ENCODE measurements around the gene D2HGDH.

Gene D2HGDH

GRCh38 chr2:241814643-241815476, 80.4 kb downstream of the D2HGDH start:
- Histone ChIP-seq H2AFZ (ENCODE audit: low read depth, low read length) (no peak overlapping the region), H4K91ac (ENCODE audit: low read length) (no peak overlapping the region), H4K8ac (ENCODE audit: low read length) (no peak overlapping the region), H3K23ac (ENCODE audit: low read length in 2 of 2) (no peak overlapping the region), H3K4me3 (ENCODE audit: insufficient read depth in 1 of 2, low read depth in 1 of 2, low read length in 2 of 2) (peak overlapping the region in 1 of 2 experiments; percentile 20), H3K36me3 (ENCODE audit: control insufficient read depth in 1 of 2, insufficient read depth in 2 of 2, low read depth in 1 of 2, low read length in 2 of 2) (no peaks in the 10 kb centered on the region), H3K18ac (ENCODE audit: low read depth in 1 of 2, low read length in 2 of 2) (no peak overlapping the region), H3K4me2 (ENCODE audit: low read length, poor library complexity, severe bottlenecking) (no peak overlapping the region), H3K14ac (ENCODE audit: low read length in 2 of 2) (no peak overlapping the region), H3K4ac (ENCODE audit: low read depth in 1 of 2, low read length in 2 of 2) (no peak overlapping the region), H3K4me1 (ENCODE audit: control insufficient read depth, insufficient read depth, low read depth, low read length) (no peaks in the 10 kb centered on the region), H3K27me3 (ENCODE audit: control insufficient read depth in 1 of 2, insufficient read depth in 1 of 2, low read length in 2 of 2) (peaks cover 0 to 34% of the 10 kb centered on the region in 2 experiments), H3K9me3 (ENCODE audit: control insufficient read depth, low read length) (no peaks in the 10 kb centered on the region), H2BK15ac (ENCODE audit: low read depth, poor library complexity, severe bottlenecking) (no peak overlapping the region), H2BK12ac (ENCODE audit: low read length in 2 of 2) (no peak overlapping the region), H3K27ac (ENCODE audit: low read length, poor library complexity, severe bottlenecking) (no peak overlapping the region), H3K9ac (ENCODE audit: low read length) (no peak overlapping the region), H2BK120ac (ENCODE audit: low read depth, low read length) (no peak overlapping the region), H3K79me1 (replicated peaks; ENCODE audit: low read length, poor library complexity, severe bottlenecking) (no peaks in the 10 kb centered on the region), H2BK5ac (ENCODE audit: low read depth, low read length, poor library complexity, severe bottlenecking) (no peak overlapping the region), H2AK5ac (ENCODE audit: low read length, severe bottlenecking) (no peak overlapping the region)
- WGBS = 91% methylated on average over 50 of the region's 52 CpGs
- no peak for DNase-seq

- Histone ChIP-seq H3K14ac (ENCODE audit: low read length in 2 of 2) (no peak overlapping the region), H2BK15ac (ENCODE audit: low read depth, poor library complexity, severe bottlenecking) (no peak overlapping the region), H3K36me3 (ENCODE audit: control insufficient read depth in 1 of 2, insufficient read depth in 2 of 2, low read depth in 1 of 2, low read length in 2 of 2) (no peaks in the 10 kb centered on the region), H3K4me3 (ENCODE audit: insufficient read depth in 1 of 2, low read depth in 1 of 2, low read length in 2 of 2) (no peak overlapping the region), H3K4me1 (ENCODE audit: control insufficient read depth, insufficient read depth, low read depth, low read length) (no peaks in the 10 kb centered on the region), H2BK120ac (ENCODE audit: low read depth, low read length) (no peak overlapping the region), H3K18ac (ENCODE audit: low read depth in 1 of 2, low read length in 2 of 2) (no peak overlapping the region), H3K23ac (ENCODE audit: low read length in 2 of 2) (no peak overlapping the region), H4K8ac (ENCODE audit: low read length) (no peak overlapping the region), H4K91ac (ENCODE audit: low read length) (no peak overlapping the region), H2AFZ (ENCODE audit: low read depth, low read length) (no peak overlapping the region), H3K79me1 (replicated peaks; ENCODE audit: low read length, poor library complexity, severe bottlenecking) (no peaks in the 10 kb centered on the region), H3K27ac (ENCODE audit: low read length, poor library complexity, severe bottlenecking) (no peak overlapping the region), H2AK5ac (ENCODE audit: low read length, severe bottlenecking) (no peak overlapping the region), H3K9ac (ENCODE audit: low read length) (no peak overlapping the region), H3K27me3 (ENCODE audit: control insufficient read depth in 1 of 2, insufficient read depth in 1 of 2, low read length in 2 of 2) (peaks cover 0 to 42% of the 10 kb centered on the region in 2 experiments), H2BK5ac (ENCODE audit: low read depth, low read length, poor library complexity, severe bottlenecking) (no peak overlapping the region), H2BK12ac (ENCODE audit: low read length in 2 of 2) (no peak overlapping the region), H3K9me3 (ENCODE audit: control insufficient read depth, low read length) (no peaks in the 10 kb centered on the region), H3K4me2 (ENCODE audit: low read length, poor library complexity, severe bottlenecking) (no peak overlapping the region), H3K4ac (ENCODE audit: low read depth in 1 of 2, low read length in 2 of 2) (no peak overlapping the region)
- WGBS = 88% methylated on average over 48 of the region's 48 CpGs
- DNase-seq = no peak
Measured at GRCh38 chr2:241815477-241816430, 81.3 kb downstream of the D2HGDH start.

- peak overlapping the region; percentile 74 for H2BK15ac ChIP-seq (ENCODE audit: low read depth, poor library complexity, severe bottlenecking)
- H3K4me3 ChIP-seq (ENCODE audit: insufficient read depth in 1 of 2, low read depth in 1 of 2, low read length in 2 of 2) = no peak overlapping the region
- H3K27ac ChIP-seq (ENCODE audit: low read length, poor library complexity, severe bottlenecking) = no peak overlapping the region
- H3K4ac ChIP-seq (ENCODE audit: low read depth in 1 of 2, low read length in 2 of 2) = no peak overlapping the region
- H2BK5ac ChIP-seq (ENCODE audit: low read depth, low read length, poor library complexity, severe bottlenecking) = no peak overlapping the region
- no peak overlapping the region for H3K4me2 ChIP-seq (ENCODE audit: low read length, poor library complexity, severe bottlenecking)
- H3K18ac ChIP-seq (ENCODE audit: low read depth in 1 of 2, low read length in 2 of 2) = no peak overlapping the region
- no peak overlapping the region for H4K8ac ChIP-seq (ENCODE audit: low read length)
- WGBS = 79% methylated on average over 33 of the region's 33 CpGs
- no peaks in the 10 kb centered on the region for H3K4me1 ChIP-seq (ENCODE audit: control insufficient read depth, insufficient read depth, low read depth, low read length)
- no peak overlapping the region for H2AK5ac ChIP-seq (ENCODE audit: low read length, severe bottlenecking)
- H3K79me1 ChIP-seq (replicated peaks; ENCODE audit: low read length, poor library complexity, severe bottlenecking) = no peaks in the 10 kb centered on the region
- H2BK12ac ChIP-seq (ENCODE audit: low read length in 2 of 2) = no peak overlapping the region
- no peak overlapping the region for H2AFZ ChIP-seq (ENCODE audit: low read depth, low read length)
- H3K9me3 ChIP-seq (ENCODE audit: control insufficient read depth, low read length) = no peaks in the 10 kb centered on the region
- no peaks in the 10 kb centered on the region for H3K36me3 ChIP-seq (ENCODE audit: control insufficient read depth in 1 of 2, insufficient read depth in 2 of 2, low read depth in 1 of 2, low read length in 2 of 2)
- no peak overlapping the region for H3K23ac ChIP-seq (ENCODE audit: low read length in 2 of 2)
- DNase-seq = no peak
- no peak overlapping the region for H4K91ac ChIP-seq (ENCODE audit: low read length)
- peaks cover 0 to 46% of the 10 kb centered on the region in 2 experiments for H3K27me3 ChIP-seq (ENCODE audit: control insufficient read depth in 1 of 2, insufficient read depth in 1 of 2, low read length in 2 of 2)
- H3K9ac ChIP-seq (ENCODE audit: low read length) = no peak overlapping the region
- H2BK120ac ChIP-seq (ENCODE audit: low read depth, low read length) = no peak overlapping the region
- H3K14ac ChIP-seq (ENCODE audit: low read length in 2 of 2) = no peak overlapping the region
Measured at GRCh38 chr2:241816431-241817121, 82.1 kb downstream of the D2HGDH start.
